ENCODE results near the gene GALNT2. TPM values are rescaled to one million over a fixed set of nuclear protein-coding genes. Genes with fewer than 3 reads are reported as not detected.

The GALNT2 gene
- total and polyA plus RNA-seq, 7 donors, result 8.4 to 43.8 (median 37.1) TPM

DNA sequence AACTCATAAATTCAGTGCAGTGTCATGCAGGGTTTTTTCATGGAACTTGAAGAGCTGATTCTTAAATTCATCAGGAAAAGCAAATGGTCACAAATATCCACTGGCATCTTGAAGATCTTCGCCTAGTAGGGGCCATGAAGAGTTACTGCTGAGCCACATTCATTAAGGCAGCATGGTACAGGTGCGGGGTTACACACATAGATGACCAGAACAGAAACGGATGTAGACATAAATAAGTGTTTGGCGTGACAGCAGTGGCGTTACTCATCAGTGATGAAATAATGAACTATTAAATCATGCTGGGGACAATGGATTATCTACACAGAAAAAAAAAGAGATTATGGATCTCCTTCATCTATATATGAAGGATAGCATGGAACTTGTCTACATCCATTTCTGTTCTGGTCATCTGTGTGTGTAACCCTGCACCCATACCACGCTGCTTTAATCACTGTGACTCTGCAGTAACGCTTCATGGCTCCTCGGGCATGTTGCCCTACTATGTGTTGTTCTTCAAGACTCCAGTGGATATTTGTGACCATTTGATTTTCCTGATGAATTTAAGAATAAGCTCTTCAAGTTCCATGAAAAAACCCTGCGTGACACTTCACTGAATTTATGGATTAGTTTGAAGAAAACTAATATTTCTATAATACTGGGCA lies 161.3 kb downstream of the GALNT2 start:
- peaks cover 0 to 9% (median 3%) of the 10 kb centered on the region in 4 donors for H3K4me1 ChIP-seq
- 91 to 96% methylated on average over 9 of the region's 9 CpGs for WGBS, 2 donors
- intact Hi-C loops (cut with DNase I), result no loop called here

DNA sequence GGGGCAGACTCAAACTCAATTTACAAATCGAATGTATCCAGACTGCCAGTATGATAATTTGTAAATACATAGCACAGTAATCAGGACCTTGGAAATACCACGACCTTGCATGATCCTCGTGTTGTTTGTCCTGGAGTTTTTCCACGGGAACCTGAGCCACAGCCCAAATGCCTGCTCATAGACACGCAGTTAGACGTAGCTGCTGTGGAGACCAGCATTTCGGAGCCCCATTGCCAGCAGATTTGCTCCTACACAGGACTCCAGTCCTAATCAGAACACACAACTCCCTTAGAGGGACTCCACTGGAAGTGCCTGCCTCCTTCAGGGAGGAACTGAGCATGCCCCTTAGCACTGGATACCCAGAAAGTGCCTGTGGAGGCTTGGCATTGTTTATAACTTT lies 163.2 kb downstream of the GALNT2 start:
- Histone ChIP-seq H3K9me3 (no peaks in the 10 kb centered on the region), H3K27ac (no peak overlapping the region), H3K4me1 (peaks cover 0 to 9% (median 3%) of the 10 kb centered on the region in 4 donors), H3K4me3 (no peak overlapping the region), H3K27me3 (no peaks in the 10 kb centered on the region), H3K36me3 (peaks cover 0 to 3% (median 0%) of the 10 kb centered on the region in 4 donors)
- intact Hi-C loops (cut with DNase I), result no loop called here
- DNase-seq, result no peak
- no peak for TF ChIP-seq POLR2A (IDR thresholded peaks at IDR 0.05)
- TF ChIP-seq POLR2AphosphoS5 (IDR thresholded peaks at IDR 0.05), result no peak
- TF ChIP-seq, protein P1, sequence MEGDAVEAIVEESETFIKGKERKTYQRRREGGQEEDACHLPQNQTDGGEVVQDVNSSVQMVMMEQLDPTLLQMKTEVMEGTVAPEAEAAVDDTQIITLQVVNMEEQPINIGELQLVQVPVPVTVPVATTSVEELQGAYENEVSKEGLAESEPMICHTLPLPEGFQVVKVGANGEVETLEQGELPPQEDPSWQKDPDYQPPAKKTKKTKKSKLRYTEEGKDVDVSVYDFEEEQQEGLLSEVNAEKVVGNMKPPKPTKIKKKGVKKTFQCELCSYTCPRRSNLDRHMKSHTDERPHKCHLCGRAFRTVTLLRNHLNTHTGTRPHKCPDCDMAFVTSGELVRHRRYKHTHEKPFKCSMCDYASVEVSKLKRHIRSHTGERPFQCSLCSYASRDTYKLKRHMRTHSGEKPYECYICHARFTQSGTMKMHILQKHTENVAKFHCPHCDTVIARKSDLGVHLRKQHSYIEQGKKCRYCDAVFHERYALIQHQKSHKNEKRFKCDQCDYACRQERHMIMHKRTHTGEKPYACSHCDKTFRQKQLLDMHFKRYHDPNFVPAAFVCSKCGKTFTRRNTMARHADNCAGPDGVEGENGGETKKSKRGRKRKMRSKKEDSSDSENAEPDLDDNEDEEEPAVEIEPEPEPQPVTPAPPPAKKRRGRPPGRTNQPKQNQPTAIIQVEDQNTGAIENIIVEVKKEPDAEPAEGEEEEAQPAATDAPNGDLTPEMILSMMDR (IDR thresholded peaks at IDR 0.05), result no peak
- TF ChIP-seq EP300 (IDR thresholded peaks at IDR 0.05), result no peak
- WGBS, 2 donors, result 73 to 83% methylated on average over 7 of the region's 7 CpGs

More for the DNA sequence above, 161.3 kb downstream of the GALNT2 start:
- TF ChIP-seq, protein P1 (IDR thresholded peaks at IDR 0.05), result no peak
- TF ChIP-seq POLR2AphosphoS5 (IDR thresholded peaks at IDR 0.05) (no peak), EP300 (IDR thresholded peaks at IDR 0.05) (no peak), POLR2A (IDR thresholded peaks at IDR 0.05) (no peak)
- no peak overlapping the region for H3K4me3 ChIP-seq
- H3K27ac ChIP-seq, result no peak overlapping the region
- peaks cover 0 to 3% (median 0%) of the 10 kb centered on the region in 4 donors for H3K36me3 ChIP-seq
- no peaks in the 10 kb centered on the region for H3K27me3 ChIP-seq
- no peaks in the 10 kb centered on the region for H3K9me3 ChIP-seq
- DNase-seq, result no peak

DNA sequence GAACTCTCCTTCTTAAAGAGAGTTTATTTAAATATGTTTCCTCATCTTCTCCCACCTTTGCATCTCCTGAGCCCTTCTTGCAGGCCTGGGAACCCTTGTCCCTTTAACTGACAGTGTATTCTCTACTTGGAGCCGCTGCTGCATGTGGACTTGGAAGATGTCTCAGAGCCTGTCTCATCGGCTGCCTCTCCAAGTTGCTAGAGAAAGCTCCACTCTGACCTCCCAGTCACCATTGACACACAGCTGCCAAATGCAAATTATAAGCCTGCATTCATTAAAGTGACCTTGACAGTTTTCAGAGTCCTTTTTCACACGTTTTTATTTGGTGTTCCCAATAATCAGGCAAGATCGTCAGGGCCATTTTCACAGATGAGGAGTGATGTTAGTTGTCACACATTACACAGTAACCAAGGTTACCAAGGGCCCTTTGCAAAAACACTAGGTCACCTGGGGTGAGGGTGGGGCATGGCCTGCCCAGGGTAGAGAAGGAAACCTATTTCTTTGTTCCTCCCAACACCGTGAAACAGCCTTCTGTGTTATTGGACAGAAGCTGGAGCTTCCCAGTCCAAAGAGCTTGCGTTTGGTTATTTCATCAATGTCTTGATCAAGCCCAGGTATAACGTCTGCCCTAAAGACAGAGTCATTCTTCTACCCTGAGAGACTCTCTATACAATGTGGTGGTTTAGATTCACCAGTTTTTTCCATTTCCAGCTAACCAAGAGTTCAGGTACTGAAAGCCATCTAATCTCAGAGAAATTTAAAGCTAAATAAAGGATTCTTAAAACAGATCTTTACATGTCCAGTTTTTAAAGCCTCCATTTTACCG lies 164.1 kb downstream of the GALNT2 start:
- peaks cover 0 to 4% (median 0%) of the 10 kb centered on the region in 4 donors for H3K36me3 ChIP-seq
- H3K27me3 ChIP-seq, result no peaks in the 10 kb centered on the region
- TF ChIP-seq, protein P1 (IDR thresholded peaks at IDR 0.05), result no peak
- no peak for TF ChIP-seq POLR2AphosphoS5 (IDR thresholded peaks at IDR 0.05)
- no peak for TF ChIP-seq POLR2A (IDR thresholded peaks at IDR 0.05)
- no peak for TF ChIP-seq EP300 (IDR thresholded peaks at IDR 0.05)
- intact Hi-C loops (cut with DNase I), result no loop called here
- no peak overlapping the region for H3K4me3 ChIP-seq
- peaks cover 0 to 9% (median 3%) of the 10 kb centered on the region in 4 donors for H3K4me1 ChIP-seq
- H3K27ac ChIP-seq, result no peak overlapping the region
- 29 to 73% methylated on average over 8 of the region's 8 CpGs for WGBS, 2 donors
- no peak for DNase-seq
- no peaks in the 10 kb centered on the region for H3K9me3 ChIP-seq

DNA sequence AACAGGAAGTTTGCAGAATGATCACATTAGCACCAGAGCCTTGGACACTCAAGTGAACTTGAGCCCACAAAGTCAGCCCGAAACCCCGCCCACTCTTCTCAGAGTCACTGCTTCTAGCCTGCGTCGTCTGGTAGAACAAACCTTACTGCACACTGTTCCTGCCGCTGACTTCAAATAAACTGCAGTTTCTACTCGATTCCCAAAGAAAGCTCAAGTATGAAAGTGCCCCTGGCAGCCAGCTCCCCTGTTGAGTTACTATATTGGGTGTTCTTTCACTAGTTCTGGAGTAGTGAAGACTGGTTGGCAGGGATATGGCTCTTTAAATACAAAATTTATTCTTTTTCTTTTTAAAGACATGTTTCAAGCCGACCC lies 164.7 kb downstream of the GALNT2 start:
- DNase-seq, result peak; percentile 87

More for the DNA sequence above, 164.7 kb downstream of the GALNT2 start:
- Histone ChIP-seq H3K27me3 (no peaks in the 10 kb centered on the region), H3K4me3 (no peak overlapping the region), H3K27ac (peak overlapping the region in 1 of 4 donors; percentile 34), H3K4me1 (peaks cover 0 to 9% (median 3%) of the 10 kb centered on the region in 4 donors), H3K9me3 (no peaks in the 10 kb centered on the region), H3K36me3 (peaks cover 0 to 6% (median 0%) of the 10 kb centered on the region in 4 donors)
- intact Hi-C loops (cut with DNase I), result no loop called here
- WGBS, 2 donors, result 15 to 50% methylated on average over 7 of the region's 7 CpGs
- no peak for TF ChIP-seq EP300 (IDR thresholded peaks at IDR 0.05)
- TF ChIP-seq POLR2A (IDR thresholded peaks at IDR 0.05), result no peak
- TF ChIP-seq, protein P1 (IDR thresholded peaks at IDR 0.05), result no peak
- TF ChIP-seq POLR2AphosphoS5 (IDR thresholded peaks at IDR 0.05), result no peak
